ENCODE data around the gene CYP11A1. TPM values are rescaled to one million over a fixed set of nuclear protein-coding genes. Genes with fewer than 3 reads are reported as not detected.

The CYP11A1 gene
- total RNA-seq, 1 experiment from 2014 or later: not detected

GRCh38 chr15:74388363-74388951, 21.0 kb upstream of the CYP11A1 start:
- Histone ChIP-seq H3K9me3 (ENCODE audit: low read length) (no peaks in the 10 kb centered on the region), H3K27me3 (ENCODE audit: low read length) (no peaks in the 10 kb centered on the region), H3K4me2 (ENCODE audit: low read depth, low read length, poor library complexity, severe bottlenecking) (no peak overlapping the region), H3K4me3 (ENCODE audit: low read length) (no peak overlapping the region), H4K20me1 (ENCODE audit: insufficient read depth, low read depth, low read length) (no peaks in the 10 kb centered on the region), H3K4me1 (ENCODE audit: low read length) (peaks cover 46% of the 10 kb centered on the region), H2AFZ (ENCODE audit: low read length) (no peak overlapping the region), H3K79me2 (ENCODE audit: low read length) (no peaks in the 10 kb centered on the region), H3K27ac (ENCODE audit: low read length) (no peak overlapping the region), H3K36me3 (ENCODE audit: insufficient read depth, low read length) (no peaks in the 10 kb centered on the region), H3K9ac (ENCODE audit: low read length) (no peak overlapping the region), H3K9me2 (replicated peaks; ENCODE audit: insufficient read depth, low read length) (no peaks in the 10 kb centered on the region)
- DNase-seq: no peak

- Histone ChIP-seq H3K9ac (ENCODE audit: low read length) (no peak overlapping the region), H3K4me1 (ENCODE audit: low read length) (peaks cover 53% of the 10 kb centered on the region), H3K36me3 (ENCODE audit: insufficient read depth, low read length) (no peaks in the 10 kb centered on the region), H3K4me2 (ENCODE audit: low read depth, low read length, poor library complexity, severe bottlenecking) (no peak overlapping the region), H2AFZ (ENCODE audit: low read length) (no peak overlapping the region), H3K27me3 (ENCODE audit: low read length) (no peaks in the 10 kb centered on the region), H3K27ac (ENCODE audit: low read length) (no peak overlapping the region), H3K4me3 (ENCODE audit: low read length) (no peak overlapping the region), H3K9me3 (ENCODE audit: low read length) (no peaks in the 10 kb centered on the region), H4K20me1 (ENCODE audit: insufficient read depth, low read depth, low read length) (no peaks in the 10 kb centered on the region), H3K9me2 (replicated peaks; ENCODE audit: insufficient read depth, low read length) (no peaks in the 10 kb centered on the region), H3K79me2 (ENCODE audit: low read length) (no peaks in the 10 kb centered on the region)
- DNase-seq: no peak
Observed at GRCh38 chr15:74387621-74388362, 20.3 kb upstream of the CYP11A1 start.

- H3K9ac ChIP-seq (ENCODE audit: low read length): no peak overlapping the region
- no peaks in the 10 kb centered on the region for H3K79me2 ChIP-seq (ENCODE audit: low read length)
- H3K9me3 ChIP-seq (ENCODE audit: low read length): no peaks in the 10 kb centered on the region
- H3K4me1 ChIP-seq (ENCODE audit: low read length): peaks cover 53% of the 10 kb centered on the region
- H4K20me1 ChIP-seq (ENCODE audit: insufficient read depth, low read depth, low read length): no peaks in the 10 kb centered on the region
- no peaks in the 10 kb centered on the region for H3K27me3 ChIP-seq (ENCODE audit: low read length)
- no peak for DNase-seq
- no peak overlapping the region for H3K4me3 ChIP-seq (ENCODE audit: low read length)
- no peaks in the 10 kb centered on the region for H3K9me2 ChIP-seq (replicated peaks; ENCODE audit: insufficient read depth, low read length)
- H2AFZ ChIP-seq (ENCODE audit: low read length): no peak overlapping the region
- H3K27ac ChIP-seq (ENCODE audit: low read length): no peak overlapping the region
- no peaks in the 10 kb centered on the region for H3K36me3 ChIP-seq (ENCODE audit: insufficient read depth, low read length)
- H3K4me2 ChIP-seq (ENCODE audit: low read depth, low read length, poor library complexity, severe bottlenecking): no peak overlapping the region
Observed at GRCh38 chr15:74387141-74387541, 19.7 kb upstream of the CYP11A1 start.

GRCh38 chr15:74386496-74387140, 19.2 kb upstream of the CYP11A1 start:
- no peaks in the 10 kb centered on the region for H3K79me2 ChIP-seq (ENCODE audit: low read length)
- H2AFZ ChIP-seq (ENCODE audit: low read length): no peak overlapping the region
- H4K20me1 ChIP-seq (ENCODE audit: insufficient read depth, low read depth, low read length): no peaks in the 10 kb centered on the region
- no peak for DNase-seq
- no peak overlapping the region for H3K9ac ChIP-seq (ENCODE audit: low read length)
- H3K4me1 ChIP-seq (ENCODE audit: low read length): peaks cover 52% of the 10 kb centered on the region
- no peak overlapping the region for H3K4me2 ChIP-seq (ENCODE audit: low read depth, low read length, poor library complexity, severe bottlenecking)
- no peaks in the 10 kb centered on the region for H3K9me3 ChIP-seq (ENCODE audit: low read length)
- no peaks in the 10 kb centered on the region for H3K36me3 ChIP-seq (ENCODE audit: insufficient read depth, low read length)
- H3K9me2 ChIP-seq (replicated peaks; ENCODE audit: insufficient read depth, low read length): no peaks in the 10 kb centered on the region
- H3K27ac ChIP-seq (ENCODE audit: low read length): no peak overlapping the region
- H3K27me3 ChIP-seq (ENCODE audit: low read length): no peaks in the 10 kb centered on the region
- H3K4me3 ChIP-seq (ENCODE audit: low read length): no peak overlapping the region

- Histone ChIP-seq H3K4me1 (ENCODE audit: low read length) (peaks cover 52% of the 10 kb centered on the region), H3K27me3 (ENCODE audit: low read length) (no peaks in the 10 kb centered on the region), H2AFZ (ENCODE audit: low read length) (no peak overlapping the region), H3K4me3 (ENCODE audit: low read length) (peak overlapping the region; percentile 46; the same call in 1 of the 2 replicates), H3K9me2 (replicated peaks; ENCODE audit: insufficient read depth, low read length) (no peaks in the 10 kb centered on the region), H3K4me2 (ENCODE audit: low read depth, low read length, poor library complexity, severe bottlenecking) (peak overlapping the region; percentile 44), H3K79me2 (ENCODE audit: low read length) (no peaks in the 10 kb centered on the region), H3K27ac (ENCODE audit: low read length) (peak overlapping the region; percentile 66), H3K36me3 (ENCODE audit: insufficient read depth, low read length) (no peaks in the 10 kb centered on the region), H3K9ac (ENCODE audit: low read length) (peak overlapping the region; percentile 67), H3K9me3 (ENCODE audit: low read length) (no peaks in the 10 kb centered on the region), H4K20me1 (ENCODE audit: insufficient read depth, low read depth, low read length) (no peaks in the 10 kb centered on the region)
- DNase-seq: no peak
Observed at GRCh38 chr15:74385733-74386132, 18.3 kb upstream of the CYP11A1 start.

- Histone ChIP-seq H3K79me2 (ENCODE audit: low read length) (no peaks in the 10 kb centered on the region), H3K4me3 (ENCODE audit: low read length) (peak overlapping the region; percentile 46; the same call in 1 of the 2 replicates), H3K9me2 (replicated peaks; ENCODE audit: insufficient read depth, low read length) (no peaks in the 10 kb centered on the region), H3K27ac (ENCODE audit: low read length) (peak overlapping the region; percentile 66), H2AFZ (ENCODE audit: low read length) (no peak overlapping the region), H3K4me1 (ENCODE audit: low read length) (peaks cover 52% of the 10 kb centered on the region), H3K9ac (ENCODE audit: low read length) (peak overlapping the region; percentile 67), H3K27me3 (ENCODE audit: low read length) (no peaks in the 10 kb centered on the region), H3K36me3 (ENCODE audit: insufficient read depth, low read length) (no peaks in the 10 kb centered on the region), H3K4me2 (ENCODE audit: low read depth, low read length, poor library complexity, severe bottlenecking) (peak overlapping the region; percentile 44), H4K20me1 (ENCODE audit: insufficient read depth, low read depth, low read length) (no peaks in the 10 kb centered on the region), H3K9me3 (ENCODE audit: low read length) (no peaks in the 10 kb centered on the region)
- peak; percentile 97 for DNase-seq
Observed at GRCh38 chr15:74384881-74385643, 17.6 kb upstream of the CYP11A1 start.

- Histone ChIP-seq H3K4me3 (ENCODE audit: low read length) (no peak overlapping the region; the same call in 1 of the 2 replicates), H3K79me2 (ENCODE audit: low read length) (no peaks in the 10 kb centered on the region), H3K9me2 (replicated peaks; ENCODE audit: insufficient read depth, low read length) (no peaks in the 10 kb centered on the region), H3K9me3 (ENCODE audit: low read length) (no peaks in the 10 kb centered on the region), H3K9ac (ENCODE audit: low read length) (peak overlapping the region; percentile 29), H2AFZ (ENCODE audit: low read length) (no peak overlapping the region), H3K4me1 (ENCODE audit: low read length) (peaks cover 52% of the 10 kb centered on the region), H3K36me3 (ENCODE audit: insufficient read depth, low read length) (no peaks in the 10 kb centered on the region), H4K20me1 (ENCODE audit: insufficient read depth, low read depth, low read length) (no peaks in the 10 kb centered on the region), H3K27me3 (ENCODE audit: low read length) (no peaks in the 10 kb centered on the region), H3K4me2 (ENCODE audit: low read depth, low read length, poor library complexity, severe bottlenecking) (peak overlapping the region; percentile 44), H3K27ac (ENCODE audit: low read length) (peak overlapping the region; percentile 61)
- no peak for DNase-seq
Observed at GRCh38 chr15:74384566-74384880, 17.1 kb upstream of the CYP11A1 start.

All from Karpas-422 (cell line).